Epithelial cell of proximal tubule (primary cell): Measurements from ENCODE around the gene ADARB2. TPM values are rescaled to one million over a fixed set of nuclear protein-coding genes. Genes with fewer than 3 reads are reported as not detected.
"Not testable (repeated sequence)": the region's sequence is repeated elsewhere in the genome, so short reads cannot be mapped to it uniquely, and the experiment has no call there.

Source experiments
- DNase-seq: peaks from one replicate; pipeline ENCODE4 v3.0.0-alpha.2; 2011; ENCODE audit warnings: low read depth
- H3K4me3 ChIP-seq: 2 replicates; pipeline ENCODE4 v1.5.1; 2011; ENCODE audit warnings: low read depth, mild to moderate bottlenecking, low read length
- total RNA-seq: library from RNA; depleted of rRNA; stranded (reverse); fragments of >200 nt; gene quantifications from 2 replicates; pipeline ENCODE4 v1.2.3, GENCODE V29; 2015
- TF ChIP-seq, protein P1 (sequence below): conservative IDR thresholded peaks from 2 replicates; pipeline ENCODE4 v1.5.1; 2012; ENCODE audit warnings: low read depth, mild to moderate bottlenecking, low read length

ADARB2 gene
- total RNA-seq, 1 donor from 2014 or later, result 0.63 TPM

DNA sequence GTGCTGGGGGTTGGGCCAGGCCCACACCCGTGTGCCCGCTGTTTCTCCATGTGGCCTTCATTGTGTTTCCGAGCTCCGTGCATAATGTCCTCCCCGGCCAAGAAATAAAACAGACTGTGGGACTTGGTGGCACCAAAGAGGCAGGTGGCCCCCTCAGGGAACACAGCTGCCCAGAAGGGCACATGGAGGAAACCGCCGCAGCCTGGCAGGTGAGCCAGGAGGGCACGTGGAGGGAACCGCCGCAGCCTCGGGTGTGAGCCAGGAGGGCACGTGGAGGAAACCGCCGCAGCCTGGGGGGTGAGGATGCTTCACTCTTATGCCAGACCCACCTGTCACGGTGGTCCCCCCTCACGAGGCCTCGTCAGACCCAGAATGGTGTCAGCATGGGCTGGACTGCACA lies 392.5 kb downstream of the ADARB2 start:
- no peak for DNase-seq
- H3K4me3 ChIP-seq, result no peak overlapping the region
- TF ChIP-seq, protein P1, sequence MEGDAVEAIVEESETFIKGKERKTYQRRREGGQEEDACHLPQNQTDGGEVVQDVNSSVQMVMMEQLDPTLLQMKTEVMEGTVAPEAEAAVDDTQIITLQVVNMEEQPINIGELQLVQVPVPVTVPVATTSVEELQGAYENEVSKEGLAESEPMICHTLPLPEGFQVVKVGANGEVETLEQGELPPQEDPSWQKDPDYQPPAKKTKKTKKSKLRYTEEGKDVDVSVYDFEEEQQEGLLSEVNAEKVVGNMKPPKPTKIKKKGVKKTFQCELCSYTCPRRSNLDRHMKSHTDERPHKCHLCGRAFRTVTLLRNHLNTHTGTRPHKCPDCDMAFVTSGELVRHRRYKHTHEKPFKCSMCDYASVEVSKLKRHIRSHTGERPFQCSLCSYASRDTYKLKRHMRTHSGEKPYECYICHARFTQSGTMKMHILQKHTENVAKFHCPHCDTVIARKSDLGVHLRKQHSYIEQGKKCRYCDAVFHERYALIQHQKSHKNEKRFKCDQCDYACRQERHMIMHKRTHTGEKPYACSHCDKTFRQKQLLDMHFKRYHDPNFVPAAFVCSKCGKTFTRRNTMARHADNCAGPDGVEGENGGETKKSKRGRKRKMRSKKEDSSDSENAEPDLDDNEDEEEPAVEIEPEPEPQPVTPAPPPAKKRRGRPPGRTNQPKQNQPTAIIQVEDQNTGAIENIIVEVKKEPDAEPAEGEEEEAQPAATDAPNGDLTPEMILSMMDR, result no peak

DNA sequence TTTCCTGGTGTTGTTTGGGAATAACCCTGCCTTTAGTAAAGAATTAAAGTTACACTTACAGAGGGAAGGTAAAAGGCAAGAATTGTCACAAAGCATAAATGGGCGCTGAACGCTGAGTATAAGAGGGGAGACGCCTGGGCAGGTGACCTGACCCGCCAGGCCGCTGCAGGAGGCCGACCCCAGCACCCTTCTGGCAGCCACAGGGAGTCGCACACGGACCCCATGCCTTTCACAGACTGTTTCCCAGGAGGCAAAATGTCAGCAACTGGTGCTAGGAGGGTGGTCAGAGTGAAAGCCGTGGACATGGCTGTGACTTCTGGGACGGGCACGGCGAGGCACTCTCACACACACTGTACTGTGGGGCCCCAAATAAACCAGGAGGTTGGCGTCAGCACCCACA lies 392.9 kb downstream of the ADARB2 start:
- H3K4me3 ChIP-seq, result no peak overlapping the region
- TF ChIP-seq, protein P1, result no peak
- no peak for DNase-seq

DNA sequence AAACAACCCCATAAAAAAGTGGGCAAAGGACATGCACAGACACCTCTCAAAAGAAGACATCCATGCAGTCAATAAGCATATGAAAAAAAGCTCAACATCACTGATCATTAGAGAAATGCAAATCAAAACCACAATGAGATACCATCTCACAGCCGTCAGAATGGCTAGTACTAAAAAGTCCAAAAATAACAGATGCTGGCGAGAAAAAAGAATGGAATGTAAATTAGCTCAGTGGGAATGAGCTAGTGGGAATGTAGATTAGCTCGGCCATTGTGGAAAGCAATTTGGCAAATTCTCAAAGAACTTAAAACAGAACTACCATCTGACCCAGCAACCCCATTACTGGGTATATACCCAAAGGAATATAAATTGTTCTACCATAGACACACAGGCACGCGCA lies 394.1 kb downstream of the ADARB2 start:
- no peak overlapping the region for H3K4me3 ChIP-seq
- TF ChIP-seq, protein P1, result no peak
- no peak for DNase-seq

DNA sequence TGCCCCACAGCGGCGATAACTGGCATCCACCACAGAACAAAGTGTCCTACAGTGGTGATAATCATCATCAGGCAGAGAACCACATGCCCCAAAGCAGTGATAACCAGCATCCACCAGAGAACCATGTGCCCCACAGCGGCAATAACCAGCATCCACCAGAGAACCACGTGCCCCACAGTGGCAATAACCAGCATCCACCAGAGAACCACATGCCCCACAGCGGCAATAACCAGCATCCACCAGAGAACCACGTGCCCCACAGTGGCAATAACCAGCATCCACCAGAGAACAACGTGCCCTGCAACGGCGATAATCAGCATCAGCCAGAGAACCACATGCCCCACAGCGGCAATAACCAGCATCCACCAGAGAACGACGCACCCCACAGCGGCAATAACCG lies 396.3 kb downstream of the ADARB2 start:
- not testable (repeated sequence) for DNase-seq, H3K4me3 ChIP-seq

DNA sequence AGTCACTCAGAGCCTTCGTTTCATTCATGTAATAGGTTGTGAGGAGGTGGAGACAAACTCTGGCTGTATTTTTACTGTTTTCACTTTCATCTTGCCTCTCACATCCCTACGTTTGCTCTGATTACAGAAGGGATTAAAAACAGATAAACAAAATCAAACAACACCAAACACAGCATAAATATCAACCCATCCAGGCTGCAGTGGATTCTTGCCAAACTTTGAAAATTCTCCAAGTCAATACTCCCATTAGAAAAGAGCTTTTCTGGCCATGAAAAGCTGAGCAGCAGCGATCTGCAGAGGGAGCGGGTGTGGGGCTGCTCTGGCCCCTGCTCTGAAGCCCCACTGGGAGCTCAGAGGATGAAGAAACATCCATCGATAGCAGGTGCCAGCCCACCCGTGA lies 397.9 kb downstream of the ADARB2 start:
- no peak overlapping the region for H3K4me3 ChIP-seq
- no peak for DNase-seq
- TF ChIP-seq, protein P1, result no peak

DNA sequence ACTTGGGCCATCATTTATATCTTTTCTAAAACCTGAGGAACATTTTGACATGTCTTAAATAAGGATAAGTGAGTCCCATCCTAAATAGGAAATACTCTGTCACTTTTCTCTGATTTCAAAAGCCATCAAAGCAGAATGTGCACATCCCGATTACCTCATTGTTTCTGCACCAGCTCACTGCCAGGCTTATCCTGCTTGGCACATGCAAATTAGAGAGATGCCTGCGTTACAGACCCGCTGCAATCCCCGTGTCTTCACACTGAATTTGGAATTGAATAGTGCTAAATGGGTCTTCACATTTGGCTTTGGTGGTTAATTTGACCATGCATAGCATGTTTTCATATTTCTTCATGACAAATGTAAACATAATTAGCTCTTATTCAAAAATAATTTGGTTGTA lies 401.7 kb downstream of the ADARB2 start:
- TF ChIP-seq, protein P1, result no peak
- no peak overlapping the region for H3K4me3 ChIP-seq
- no peak for DNase-seq

DNA sequence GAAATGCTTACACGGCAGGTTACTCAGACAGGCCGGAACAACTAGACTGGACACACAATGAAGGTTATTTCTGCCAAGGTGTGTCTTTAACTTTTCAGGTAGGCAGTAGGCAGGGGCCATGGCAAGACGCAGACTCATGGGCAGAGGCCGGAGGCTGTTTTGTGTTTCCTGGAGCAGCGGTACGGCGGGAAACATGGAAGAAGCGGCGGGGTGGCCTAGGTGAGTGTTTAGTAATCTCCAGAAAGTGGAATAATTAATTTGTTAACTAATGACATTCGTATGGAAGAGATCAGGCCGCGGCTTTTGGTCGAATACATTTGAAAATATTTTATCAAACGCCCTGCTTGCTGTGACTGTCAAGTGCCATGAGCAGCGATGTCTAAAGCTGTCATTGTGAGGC lies 403.3 kb downstream of the ADARB2 start:
- no peak for DNase-seq
- no peak overlapping the region for H3K4me3 ChIP-seq
- TF ChIP-seq, protein P1, result no peak

DNA sequence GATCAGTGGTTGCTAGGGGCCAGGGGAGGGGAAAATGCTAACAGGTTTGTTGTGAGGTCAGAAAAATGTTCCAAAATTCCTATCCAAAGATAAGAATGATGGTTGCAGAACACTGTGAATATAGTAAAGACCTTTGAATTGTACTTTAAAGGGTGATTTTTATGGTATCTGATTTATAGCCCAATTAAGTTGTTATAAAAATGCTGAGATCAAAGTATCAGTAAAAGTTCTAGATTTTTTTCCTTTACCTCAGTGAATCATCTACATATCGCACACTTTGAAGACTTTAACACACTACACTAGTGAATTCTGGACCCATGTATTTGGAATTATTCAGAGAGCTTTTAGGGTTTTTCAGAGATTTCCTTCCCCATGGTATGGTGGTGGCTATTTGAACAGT lies 405.8 kb downstream of the ADARB2 start:
- TF ChIP-seq, protein P1, result no peak
- no peak overlapping the region for H3K4me3 ChIP-seq
- DNase-seq, result no peak
